Activated CD8-positive, alpha-beta memory T cell treated with anti-CD3 and anti-CD28 coated beads, Interleukin-2, amount 50 U/mL, for 1 hour (primary cell): ENCODE data around the gene GPATCH8.
A peak's percentile ranks its signal among the peaks of the same experiment; 100 is the strongest.
"Not testable (repeated sequence)": the region's sequence is repeated elsewhere in the genome, so short reads cannot be mapped to it uniquely, and the experiment has no call there.

Experiments used
- DNase-seq: peaks from one replicate; pipeline ENCODE4 v3.0.0-alpha.2; 2020; ENCODE audit errors: extremely low read depth

GPATCH8 gene

GRCh38 chr17:44397479-44398440 is 105.4 kb downstream of the GPATCH8 start:
- DNase-seq, result no peak

GRCh38 chr17:44396946-44397345 is 106.3 kb downstream of the GPATCH8 start:
- no peak for DNase-seq

- no peak for DNase-seq
Observed at GRCh38 chr17:44394833-44395232, 108.4 kb downstream of the GPATCH8 start.

GRCh38 chr17:44394112-44394511 is 109.1 kb downstream of the GPATCH8 start:
- not testable (repeated sequence) for DNase-seq

- no peak for DNase-seq
Observed at GRCh38 chr17:44390250-44390870, 112.8 kb downstream of the GPATCH8 start.

- no peak for DNase-seq
Observed at GRCh38 chr17:44389723-44390202, 113.4 kb downstream of the GPATCH8 start.

- DNase-seq, result no peak
Observed at GRCh38 chr17:44389281-44389680, 113.9 kb downstream of the GPATCH8 start, which contains the start of gene ITGA2B. TSS of gene ITGA2B (minus strand) at chr17:44389649. CDS start at chr17:44389473, 176 bp downstream.

- no peak for DNase-seq
Observed at GRCh38 chr17:44387804-44388203, 115.4 kb downstream of the GPATCH8 start.

- DNase-seq, result no peak
Observed at GRCh38 chr17:44386182-44386525, 117.1 kb downstream of the GPATCH8 start.

GRCh38 chr17:44385287-44386181 is 117.7 kb downstream of the GPATCH8 start:
- DNase-seq, result peak; percentile 50

- no peak for DNase-seq
Observed at GRCh38 chr17:44384823-44385286, 118.4 kb downstream of the GPATCH8 start.

- no peak for DNase-seq
Observed at GRCh38 chr17:44384281-44384822, 118.9 kb downstream of the GPATCH8 start.

GRCh38 chr17:44383861-44384260 is 119.3 kb downstream of the GPATCH8 start:
- DNase-seq, result no peak

GRCh38 chr17:44383363-44383762 is 119.8 kb downstream of the GPATCH8 start:
- no peak for DNase-seq

GRCh38 chr17:44382917-44383316 is 120.3 kb downstream of the GPATCH8 start:
- no peak for DNase-seq

GRCh38 chr17:44381810-44382305 is 121.3 kb downstream of the GPATCH8 start:
- DNase-seq, result no peak

- no peak for DNase-seq
Observed at GRCh38 chr17:44380767-44381166, 122.4 kb downstream of the GPATCH8 start.

GRCh38 chr17:44379887-44380286 is 123.3 kb downstream of the GPATCH8 start:
- DNase-seq, result no peak

- DNase-seq, result no peak
Observed at GRCh38 chr17:44378171-44378705, 125.0 kb downstream of the GPATCH8 start.

- DNase-seq, result no peak
Observed at GRCh38 chr17:44376779-44377178, 126.4 kb downstream of the GPATCH8 start.

GRCh38 chr17:44376124-44376523 is 127.1 kb downstream of the GPATCH8 start:
- DNase-seq, result no peak
